Epithelial cell of esophagus (primary cell): Measurements from ENCODE around the gene ARFGAP1.

Experiments
- DNase-seq: peaks from one replicate; pipeline ENCODE4 v3.0.0; 2010; ENCODE audit warnings: low read depth
- H3K4me3 ChIP-seq: 2 replicates; pipeline ENCODE4 v1.5.1; 2011; ENCODE audit warnings: mild to moderate bottlenecking, low read length, control low read depth
- CTCF ChIP-seq: IDR thresholded peaks from 2 replicates; pipeline ENCODE4 v1.5.1; 2011; ENCODE audit warnings: low read depth, mild to moderate bottlenecking, low read length, control low read depth, inconsistent platforms; ENCODE audit not compliant: insufficient read depth; ENCODE audit errors: missing control alignments

Gene ARFGAP1

GRCh38 chr20:63264519-63264918 lies 8.1 kb upstream of the ARFGAP1 start:
- no peak for TF ChIP-seq CTCF
- no peak overlapping the region for H3K4me3 ChIP-seq
- DNase-seq, result peak; percentile 9

- H3K4me3 ChIP-seq, result no peak overlapping the region
- DNase-seq, result no peak
- no peak for TF ChIP-seq CTCF
Measured at GRCh38 chr20:63265891-63266515, 6.6 kb upstream of the ARFGAP1 start.

GRCh38 chr20:63267691-63268090 lies 4.9 kb upstream of the ARFGAP1 start:
- DNase-seq, result no peak
- TF ChIP-seq CTCF, result no peak
- no peak overlapping the region for H3K4me3 ChIP-seq

- H3K4me3 ChIP-seq, result no peak overlapping the region
- TF ChIP-seq CTCF, result no peak
- DNase-seq, result no peak
Measured at GRCh38 chr20:63268256-63268655, 4.4 kb upstream of the ARFGAP1 start.

GRCh38 chr20:63268671-63269439 lies 3.8 kb upstream of the ARFGAP1 start:
- peak; percentile 69 for DNase-seq
- H3K4me3 ChIP-seq, result no peak overlapping the region
- no peak for TF ChIP-seq CTCF

- no peak for TF ChIP-seq CTCF
- DNase-seq, result no peak
- H3K4me3 ChIP-seq, result no peak overlapping the region
Measured at GRCh38 chr20:63269724-63270123, 2.9 kb upstream of the ARFGAP1 start.

- no peak overlapping the region for H3K4me3 ChIP-seq
- no peak for TF ChIP-seq CTCF
- no peak for DNase-seq
Measured at GRCh38 chr20:63270606-63271325, 1.8 kb upstream of the ARFGAP1 start.
